HCT116 (cell line): Measurements from ENCODE around the gene METTL25.

Experiments
- ELF1 ChIP-seq: IDR thresholded peaks from 2 replicates; pipeline ENCODE4 v1.6.1; 2012; ENCODE audit warnings: low read depth, borderline replicate concordance
- EZH2 ChIP-seq: fragments of 200-600 bp; sonication (generic); IDR thresholded peaks from 2 replicates; pipeline ENCODE4 v1.6.1; 2017; ENCODE audit warnings: antibody characterized with exemption, mixed run types
- FOSL1 ChIP-seq: IDR thresholded peaks from 2 replicates; pipeline ENCODE4 v1.6.1; 2012; ENCODE audit warnings: low read depth
- POLR2A ChIP-seq: IDR thresholded peaks from 2 replicates; pipeline ENCODE4 v1.7.0; 2011; ENCODE audit warnings: borderline replicate concordance; ENCODE audit not compliant: insufficient read depth, insufficient read length; ENCODE audit errors: extremely low read depth
- POLR2AphosphoS5 ChIP-seq: IDR thresholded peaks from 2 replicates; pipeline ENCODE4 v1.6.1; 2011; ENCODE audit warnings: mild to moderate bottlenecking, low read depth, low read length, moderate library complexity
- RAD21 ChIP-seq: IDR thresholded peaks from 2 replicates; pipeline ENCODE4 v1.6.1; 2012; ENCODE audit warnings: low read depth, mild to moderate bottlenecking
- SIN3A ChIP-seq: IDR thresholded peaks from 2 replicates; pipeline ENCODE4 v1.6.1; 2012; ENCODE audit warnings: low read depth
- SP1 ChIP-seq: IDR thresholded peaks from 2 replicates; pipeline ENCODE4 v1.6.1; 2012; ENCODE audit warnings: low read depth
- YY1 ChIP-seq: IDR thresholded peaks from 2 replicates; pipeline ENCODE4 v1.6.1; 2011; ENCODE audit warnings: low read length, low read depth, moderate library complexity, mild to moderate bottlenecking; ENCODE audit not compliant: insufficient replicate concordance; ENCODE audit errors: extremely low read depth
- ZFX ChIP-seq: fragments of 450-650 bp; IDR thresholded peaks from 2 replicates; pipeline ENCODE4 v1.6.1; 2017
- ZNF274 ChIP-seq: fragments of 200-500 bp; sonication (Bioruptor generic); IDR thresholded peaks from 2 replicates; pipeline ENCODE4 v1.6.1; 2014; ENCODE audit warnings: mild to moderate bottlenecking, low read depth, low read length, inconsistent platforms
- TF ChIP-seq, protein P1 (sequence below), 3 experiments: fragments of 200-600 bp in 1 of 3; sonication (generic) in 1 of 3; IDR thresholded peaks in 2 of 3; conservative IDR thresholded peaks in 1 of 3; 2 replicates each; pipeline ENCODE4 v1.5.1; 2012 to 2017; ENCODE audit warnings: low read depth in 2 of 3, low read length in 2 of 3, antibody characterized with exemption in 1 of 3, borderline replicate concordance in 1 of 3, control low read depth in 1 of 3, mild to moderate bottlenecking in 1 of 3, mixed read lengths in 1 of 3, mixed run types in 1 of 3, moderate library complexity in 1 of 3; ENCODE audit not compliant: insufficient read depth in 1 of 3
- TF ChIP-seq, protein P2 (sequence below): IDR thresholded peaks from 2 replicates; pipeline ENCODE4 v1.6.1; 2012

DNA sequence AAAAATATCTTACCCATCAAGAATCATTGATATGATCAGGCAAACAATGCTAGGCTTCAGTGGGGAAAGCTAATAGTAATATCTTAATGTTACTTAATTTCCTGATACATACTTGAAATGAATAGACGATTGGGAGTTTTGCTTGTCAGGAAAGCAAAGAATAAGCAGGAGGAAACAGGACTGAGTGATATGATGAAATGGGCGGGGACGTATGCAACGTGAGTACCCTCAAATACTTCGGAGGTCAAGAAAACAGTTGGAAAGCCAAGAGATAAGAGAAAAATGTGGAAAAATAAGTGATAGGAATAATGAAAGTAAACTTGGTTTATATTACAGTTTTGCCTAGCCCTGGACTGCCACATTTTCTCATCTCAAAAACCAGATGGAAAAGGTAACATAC lies 49.2 kb downstream of the METTL25 start:
- no peak for TF ChIP-seq POLR2A
- TF ChIP-seq RAD21, result no peak
- TF ChIP-seq SIN3A, result no peak
- TF ChIP-seq, protein P1, sequence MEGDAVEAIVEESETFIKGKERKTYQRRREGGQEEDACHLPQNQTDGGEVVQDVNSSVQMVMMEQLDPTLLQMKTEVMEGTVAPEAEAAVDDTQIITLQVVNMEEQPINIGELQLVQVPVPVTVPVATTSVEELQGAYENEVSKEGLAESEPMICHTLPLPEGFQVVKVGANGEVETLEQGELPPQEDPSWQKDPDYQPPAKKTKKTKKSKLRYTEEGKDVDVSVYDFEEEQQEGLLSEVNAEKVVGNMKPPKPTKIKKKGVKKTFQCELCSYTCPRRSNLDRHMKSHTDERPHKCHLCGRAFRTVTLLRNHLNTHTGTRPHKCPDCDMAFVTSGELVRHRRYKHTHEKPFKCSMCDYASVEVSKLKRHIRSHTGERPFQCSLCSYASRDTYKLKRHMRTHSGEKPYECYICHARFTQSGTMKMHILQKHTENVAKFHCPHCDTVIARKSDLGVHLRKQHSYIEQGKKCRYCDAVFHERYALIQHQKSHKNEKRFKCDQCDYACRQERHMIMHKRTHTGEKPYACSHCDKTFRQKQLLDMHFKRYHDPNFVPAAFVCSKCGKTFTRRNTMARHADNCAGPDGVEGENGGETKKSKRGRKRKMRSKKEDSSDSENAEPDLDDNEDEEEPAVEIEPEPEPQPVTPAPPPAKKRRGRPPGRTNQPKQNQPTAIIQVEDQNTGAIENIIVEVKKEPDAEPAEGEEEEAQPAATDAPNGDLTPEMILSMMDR (IDR thresholded peaks at IDR 0.05 in 2 of 3, conservative IDR thresholded peaks at IDR 0.05 in 1 of 3; ENCODE audit: borderline replicate concordance in 1 of 3, insufficient read depth in 1 of 3, low read depth in 2 of 3, low read length in 2 of 3), result no peak
- no peak for TF ChIP-seq ZFX
- no peak for TF ChIP-seq EZH2
- TF ChIP-seq, protein P2, sequence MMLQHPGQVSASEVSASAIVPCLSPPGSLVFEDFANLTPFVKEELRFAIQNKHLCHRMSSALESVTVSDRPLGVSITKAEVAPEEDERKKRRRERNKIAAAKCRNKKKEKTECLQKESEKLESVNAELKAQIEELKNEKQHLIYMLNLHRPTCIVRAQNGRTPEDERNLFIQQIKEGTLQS, result no peak
- TF ChIP-seq ELF1, result no peak
- TF ChIP-seq POLR2AphosphoS5, result no peak
- TF ChIP-seq ZNF274, result no peak
- no peak for TF ChIP-seq SP1
- TF ChIP-seq YY1, result no peak
- no peak for TF ChIP-seq FOSL1
